Osteoblast (primary cell): ENCODE measurements around the gene RNU5B-1. TPM values are rescaled to one million over a fixed set of nuclear protein-coding genes. Genes with fewer than 3 reads are reported as not detected.

Source experiments
- DNase-seq: peaks from one replicate; pipeline ENCODE4 v3.0.0; 2011; ENCODE audit warnings: low spot score, mixed read lengths; ENCODE audit not compliant: insufficient read length; ENCODE audit errors: missing footprints
- H2AFZ ChIP-seq: 2 replicates; pipeline ENCODE4 v1.6.0; 2011; ENCODE audit warnings: mild to moderate bottlenecking, low read length
- H3K27ac ChIP-seq: 2 replicates; pipeline ENCODE4 v1.5.1; 2011; ENCODE audit warnings: mild to moderate bottlenecking, low read depth, low read length, moderate library complexity
- H3K27me3 ChIP-seq: 2 replicates; pipeline ENCODE4 v1.6.0; 2012; ENCODE audit warnings: mild to moderate bottlenecking, control low read depth, inconsistent platforms, low read length, moderate library complexity; ENCODE audit not compliant: insufficient read depth
- H3K36me3 ChIP-seq: 2 replicates; pipeline ENCODE4 v1.5.1; 2011; ENCODE audit warnings: mild to moderate bottlenecking, low read length, control low read depth, moderate library complexity; ENCODE audit not compliant: insufficient read depth
- H3K4me1 ChIP-seq: 2 replicates; pipeline ENCODE4 v1.5.1; 2011; ENCODE audit warnings: mild to moderate bottlenecking, low read length, control low read depth, moderate library complexity; ENCODE audit not compliant: insufficient read depth
- H3K4me2 ChIP-seq: 2 replicates; pipeline ENCODE4 v1.6.0; 2011; ENCODE audit warnings: mild to moderate bottlenecking, low read length; ENCODE audit not compliant: insufficient read depth
- H3K4me3 ChIP-seq: fragments of 200-600 bp; sonication (generic); 3 replicates; pipeline ENCODE4 v1.5.1; 2012; ENCODE audit warnings: mild to moderate bottlenecking, low read length, inconsistent platforms; ENCODE audit not compliant: insufficient read depth
- H3K79me2 ChIP-seq: 2 replicates; pipeline ENCODE4 v1.6.0; 2012; ENCODE audit warnings: mild to moderate bottlenecking, low read length, control low read depth, inconsistent platforms; ENCODE audit not compliant: insufficient read depth
- H3K9me3 ChIP-seq: 2 replicates; pipeline ENCODE4 v1.5.1; 2011; ENCODE audit warnings: low read depth, low read length, control low read depth
- H4K20me1 ChIP-seq: 2 replicates; pipeline ENCODE4 v1.6.0; 2012; ENCODE audit warnings: mild to moderate bottlenecking, low read length, control low read depth; ENCODE audit not compliant: insufficient read depth
- total RNA-seq: library from RNA; depleted of rRNA; stranded (reverse); fragments of >200 nt; gene quantifications from 2 replicates; pipeline ENCODE4 v1.2.3, GENCODE V29; 2012
- TF ChIP-seq, protein P1 (sequence below): IDR thresholded peaks from 2 replicates; pipeline ENCODE4 v1.5.1; 2011; ENCODE audit warnings: mild to moderate bottlenecking, low read depth, low read length, moderate library complexity; ENCODE audit errors: extremely low read depth

The RNU5B-1 gene
- total RNA-seq, 1 donor, result not detected

DNA sequence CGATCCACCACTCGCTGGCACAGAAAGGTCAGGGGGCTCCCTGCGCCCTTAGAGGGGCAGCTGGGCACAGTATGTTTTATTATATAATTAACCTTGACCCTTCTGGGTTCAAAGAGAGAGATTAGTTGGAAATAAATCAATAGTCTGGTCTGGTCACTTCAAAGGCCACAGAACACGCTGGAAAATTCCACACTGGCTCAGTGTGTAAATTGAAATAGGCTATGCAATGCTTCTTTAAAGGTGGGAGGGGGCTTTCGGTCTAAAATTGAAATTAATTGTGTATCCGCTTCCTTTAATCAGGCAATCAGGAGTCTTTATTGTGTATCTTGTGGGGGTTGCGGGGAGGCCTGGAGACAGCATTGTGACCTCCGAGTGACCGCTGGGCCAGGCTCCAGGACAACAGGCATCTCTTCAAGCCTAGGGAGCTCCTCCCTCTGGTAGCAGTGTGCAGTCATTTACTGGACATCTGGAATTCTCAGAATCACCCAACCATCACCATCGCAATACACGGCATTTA, 8.0 kb downstream of the RNU5B-1 start:
- no peak overlapping the region for H3K4me2 ChIP-seq
- H3K27me3 ChIP-seq, result peaks cover 3% of the 10 kb centered on the region
- no peaks in the 10 kb centered on the region for H3K79me2 ChIP-seq
- no peak overlapping the region for H3K27ac ChIP-seq
- no peaks in the 10 kb centered on the region for H4K20me1 ChIP-seq
- no peaks in the 10 kb centered on the region for H3K36me3 ChIP-seq
- TF ChIP-seq, protein P1, sequence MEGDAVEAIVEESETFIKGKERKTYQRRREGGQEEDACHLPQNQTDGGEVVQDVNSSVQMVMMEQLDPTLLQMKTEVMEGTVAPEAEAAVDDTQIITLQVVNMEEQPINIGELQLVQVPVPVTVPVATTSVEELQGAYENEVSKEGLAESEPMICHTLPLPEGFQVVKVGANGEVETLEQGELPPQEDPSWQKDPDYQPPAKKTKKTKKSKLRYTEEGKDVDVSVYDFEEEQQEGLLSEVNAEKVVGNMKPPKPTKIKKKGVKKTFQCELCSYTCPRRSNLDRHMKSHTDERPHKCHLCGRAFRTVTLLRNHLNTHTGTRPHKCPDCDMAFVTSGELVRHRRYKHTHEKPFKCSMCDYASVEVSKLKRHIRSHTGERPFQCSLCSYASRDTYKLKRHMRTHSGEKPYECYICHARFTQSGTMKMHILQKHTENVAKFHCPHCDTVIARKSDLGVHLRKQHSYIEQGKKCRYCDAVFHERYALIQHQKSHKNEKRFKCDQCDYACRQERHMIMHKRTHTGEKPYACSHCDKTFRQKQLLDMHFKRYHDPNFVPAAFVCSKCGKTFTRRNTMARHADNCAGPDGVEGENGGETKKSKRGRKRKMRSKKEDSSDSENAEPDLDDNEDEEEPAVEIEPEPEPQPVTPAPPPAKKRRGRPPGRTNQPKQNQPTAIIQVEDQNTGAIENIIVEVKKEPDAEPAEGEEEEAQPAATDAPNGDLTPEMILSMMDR, result no peak
- no peak overlapping the region for H2AFZ ChIP-seq
- H3K4me3 ChIP-seq, result no peak overlapping the region
- H3K4me1 ChIP-seq, result no peaks in the 10 kb centered on the region
- DNase-seq, result no peak
- H3K9me3 ChIP-seq, result no peaks in the 10 kb centered on the region

DNA sequence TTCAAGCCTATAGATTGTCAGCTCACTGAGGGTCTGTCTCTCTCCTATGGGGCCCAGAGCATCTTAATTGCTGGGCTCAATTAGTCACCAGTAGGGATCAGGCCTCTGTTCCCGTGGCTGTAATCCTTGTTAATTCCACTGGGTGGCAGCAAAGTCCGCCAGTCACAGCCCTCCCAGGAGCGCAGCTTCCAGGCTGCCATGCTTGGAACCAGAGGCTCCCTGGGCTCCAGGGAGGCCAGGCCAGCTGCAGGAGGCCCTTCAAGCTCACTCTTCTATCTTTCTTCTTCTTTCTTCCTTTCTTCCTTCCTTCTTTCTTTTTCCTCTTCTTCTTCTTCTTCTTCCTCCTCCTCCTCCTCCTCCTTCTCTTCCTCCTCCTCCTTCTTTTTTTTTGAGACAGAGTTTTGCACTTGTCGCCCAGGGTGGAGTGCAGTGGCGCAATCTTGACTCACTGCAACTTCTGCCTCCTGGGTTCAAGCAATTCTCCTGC, 14.4 kb downstream of the RNU5B-1 start:
- no peak overlapping the region for H3K4me3 ChIP-seq
- TF ChIP-seq, protein P1, result peak; percentile 92
- H3K4me1 ChIP-seq, result no peaks in the 10 kb centered on the region
- no peaks in the 10 kb centered on the region for H3K79me2 ChIP-seq
- H3K27ac ChIP-seq, result no peak overlapping the region
- H3K27me3 ChIP-seq, result peaks cover 11% of the 10 kb centered on the region
- H3K4me2 ChIP-seq, result no peak overlapping the region
- no peaks in the 10 kb centered on the region for H3K9me3 ChIP-seq
- no peak overlapping the region for H2AFZ ChIP-seq
- no peaks in the 10 kb centered on the region for H4K20me1 ChIP-seq
- peak; percentile 95 for DNase-seq
- no peaks in the 10 kb centered on the region for H3K36me3 ChIP-seq

DNA sequence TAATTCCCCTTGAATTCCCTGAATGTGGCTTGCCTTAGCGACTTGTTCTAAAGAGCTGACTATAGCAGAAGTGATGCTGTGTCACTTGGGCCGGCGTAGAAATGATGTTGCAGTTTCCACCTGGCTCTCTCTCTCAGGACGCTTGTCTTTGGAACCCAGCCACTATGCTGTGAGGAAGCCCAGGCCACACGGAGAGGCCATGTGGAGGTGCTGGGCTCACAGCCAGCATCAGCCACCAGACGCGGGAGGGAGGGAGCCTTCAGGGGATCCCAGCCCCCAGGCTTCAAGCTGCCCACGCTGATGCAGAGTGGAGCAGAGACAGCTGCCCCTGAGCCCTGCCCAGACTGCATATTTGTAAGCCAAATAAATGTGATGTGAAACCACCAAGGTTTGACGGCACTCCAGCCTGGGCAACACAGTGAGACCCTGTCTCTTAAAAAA, 18.6 kb downstream of the RNU5B-1 start:
- H2AFZ ChIP-seq, result no peak overlapping the region

DNA sequence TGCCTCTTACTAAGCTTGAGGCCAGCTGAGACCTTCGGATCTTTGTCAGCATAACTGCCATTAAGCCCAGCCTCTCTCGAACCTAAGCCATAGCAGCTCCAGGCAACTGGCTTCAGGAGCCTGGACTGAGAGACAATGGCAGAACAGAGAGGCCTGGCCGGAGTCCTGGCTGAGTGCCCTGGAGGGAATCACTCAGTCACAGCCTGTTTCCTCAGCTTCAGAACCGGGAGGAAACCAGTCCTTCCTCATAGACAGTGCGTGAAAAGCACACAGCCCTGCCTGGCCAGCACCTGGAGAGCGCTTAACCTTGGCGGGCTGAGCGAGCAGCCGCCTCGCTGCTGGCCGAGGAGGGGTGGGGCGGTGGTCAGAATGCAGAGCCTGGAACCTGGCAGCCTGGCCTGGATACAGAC, 21.6 kb downstream of the RNU5B-1 start:
- no peaks in the 10 kb centered on the region for H3K4me1 ChIP-seq
- no peaks in the 10 kb centered on the region for H3K36me3 ChIP-seq
- H3K27ac ChIP-seq, result no peak overlapping the region
- H2AFZ ChIP-seq, result no peak overlapping the region
- H3K27me3 ChIP-seq, result peaks cover 7% of the 10 kb centered on the region
- no peaks in the 10 kb centered on the region for H3K9me3 ChIP-seq
- no peaks in the 10 kb centered on the region for H3K79me2 ChIP-seq
- H3K4me2 ChIP-seq, result no peak overlapping the region
- TF ChIP-seq, protein P1, result no peak
- no peaks in the 10 kb centered on the region for H4K20me1 ChIP-seq
- no peak overlapping the region for H3K4me3 ChIP-seq
- DNase-seq, result peak; percentile 83

More for the DNA sequence above, 18.6 kb downstream of the RNU5B-1 start:
- H3K79me2 ChIP-seq, result no peaks in the 10 kb centered on the region
- H3K4me3 ChIP-seq, result no peak overlapping the region
- H3K9me3 ChIP-seq, result no peaks in the 10 kb centered on the region
- no peak overlapping the region for H3K4me2 ChIP-seq
- no peaks in the 10 kb centered on the region for H3K4me1 ChIP-seq
- peaks cover 11% of the 10 kb centered on the region for H3K27me3 ChIP-seq
- no peak overlapping the region for H3K27ac ChIP-seq
- no peaks in the 10 kb centered on the region for H4K20me1 ChIP-seq
- DNase-seq, result peak; percentile 85
- TF ChIP-seq, protein P1, result no peak
- H3K36me3 ChIP-seq, result no peaks in the 10 kb centered on the region
